Gastrocnemius medialis (tissue), 4 donors: ENCODE measurements around the gene MCOLN3. TPM values are rescaled to one million over a fixed set of nuclear protein-coding genes. Genes with fewer than 3 reads are reported as not detected.

Experiments used
- ATAC-seq, 2 donors: fragments of 150-250 bp; one replicate each; pipeline ENCODE4 v1.9.1; 2016
- DNase-seq, 2 donors: peaks; one replicate each; pipeline ENCODE4 v3.0.0-alpha.2; 2019
- H3K27ac ChIP-seq, 4 donors: fragments of 200-600 bp; sonication (generic); 1 replicate in 1 of 4; 2 replicates in 3 of 4; pipeline ENCODE4 v1.5.1; 2016 to 2018; ENCODE audit warnings: mild to moderate bottlenecking in 2 of 4, moderate library complexity in 1 of 4
- H3K27me3 ChIP-seq, 3 donors: fragments of 200-600 bp; sonication (generic) in 2 of 3; 1 replicate in 1 of 3; 2 replicates in 2 of 3; pipeline versions ENCODE4 v1.5.1 to v1.6.0; 2016 to 2019; ENCODE audit warnings: mild to moderate bottlenecking in 1 of 3, moderate library complexity in 1 of 3
- H3K36me3 ChIP-seq, 2 donors: fragments of 200-600 bp; sonication (generic) in 1 of 2; one replicate each; pipeline ENCODE4 v1.5.1; 2017 to 2018
- H3K4me1 ChIP-seq, 2 donors: fragments of 200-600 bp; sonication (generic) in 1 of 2; one replicate each; pipeline ENCODE4 v1.5.1; 2016 to 2017; ENCODE audit warnings: mild to moderate bottlenecking in 2 of 2
- H3K4me3 ChIP-seq, 4 donors: fragments of 200-600 bp; sonication (generic) in 3 of 4; 1 replicate in 1 of 4; 2 replicates in 3 of 4; pipeline ENCODE4 v1.5.1; 2016 to 2019; ENCODE audit warnings: mild to moderate bottlenecking in 2 of 4
- H3K9me3 ChIP-seq, 3 donors: fragments of 200-600 bp; sonication (generic) in 2 of 3; 1 replicate in 1 of 3; 2 replicates in 2 of 3; pipeline ENCODE4 v1.5.1; 2016 to 2019
- CTCF ChIP-seq, 5 experiments: fragments of 450-650 bp in 3 of 5; fragments of 200-600 bp in 2 of 5; sonication (generic) in 2 of 5; IDR thresholded peaks in 4 of 5; conservative IDR thresholded peaks in 1 of 5; 1 replicate in 4 of 5; 2 replicates in 1 of 5; pipeline ENCODE4 v1.5.1; 2016 to 2019; ENCODE audit warnings: antibody characterized with exemption in 5 of 5, mild to moderate bottlenecking in 3 of 5, moderate library complexity in 3 of 5
- POLR2A ChIP-seq, 2 donors: fragments of 450-650 bp; IDR thresholded peaks; one replicate each; pipeline ENCODE4 v1.6.1; 2017; ENCODE audit warnings: antibody characterized with exemption in 2 of 2, mild to moderate bottlenecking in 2 of 2, moderate library complexity in 2 of 2
- in situ Hi-C, 4 donors: fragments of 200-750 bp; cut with MboI; loops; one replicate each; pipeline versions ENCODE4 v1.15.0 to v1.8.0; 2017; ENCODE audit warnings: low sequenced_read_pairs in 4 of 4
- intact Hi-C: fragments of 100-400 bp; cut with DNase I; formaldehyde crosslinking; loops from one replicate; pipeline ENCODE4 v1.15.1; 2023; ENCODE audit warnings: low total_unique reads
- total RNA-seq, 4 donors: library from RNA; depleted of rRNA; stranded (reverse); fragments of >200 nt; gene quantifications; one replicate each; pipeline versions ENCODE4 v1.1.0 to v1.2.3, GENCODE V29; 2016

The MCOLN3 gene
- total RNA-seq, 4 donors from 2014 or later: 0.19 to 0.61 (median 0.33) TPM

DNA sequence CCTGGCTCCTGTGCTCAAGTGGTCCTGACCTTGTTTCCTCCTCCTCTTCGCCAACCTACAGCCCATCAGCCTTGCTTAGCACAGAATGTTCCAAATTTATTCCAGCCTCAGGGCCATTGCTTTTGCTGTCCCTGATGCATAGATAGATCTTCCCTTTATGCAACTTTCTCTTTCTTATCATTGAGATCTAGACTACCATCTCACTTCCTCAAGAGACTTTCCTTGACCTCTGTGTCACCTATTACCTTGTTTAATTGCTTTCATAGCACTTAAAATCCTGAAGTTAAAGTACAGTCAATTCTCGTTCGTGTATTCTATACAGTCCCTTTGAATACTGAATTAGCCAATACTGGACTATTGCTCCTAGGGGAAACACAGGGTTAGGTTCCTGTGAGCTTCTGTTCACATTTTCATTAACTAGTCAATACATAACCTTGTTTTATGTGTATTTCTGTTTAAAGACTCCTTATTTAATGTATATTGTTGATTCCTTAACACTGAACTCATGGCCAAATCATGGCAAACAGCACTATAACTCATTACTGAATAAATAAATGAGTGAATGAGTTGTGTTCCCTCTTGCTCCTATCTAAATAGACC lies 26.2 kb upstream of the MCOLN3 start:
- intact Hi-C loops: no loop called here
- no peak for ATAC-seq

GRCh38 chr1:85070972-85071492 lies 22.7 kb upstream of the MCOLN3 start:
- ATAC-seq (no peak), DNase-seq (no peak)
- in situ Hi-C loops (no loop called here), intact Hi-C loops (no loop called here)
- no peaks in the 10 kb centered on the region for H3K9me3 ChIP-seq
- TF ChIP-seq CTCF (IDR thresholded peaks at IDR 0.05 in 4 of 5, conservative IDR thresholded peaks at IDR 0.05 in 1 of 5) (no peak), POLR2A (IDR thresholded peaks at IDR 0.05) (no peak)
- H3K4me1 ChIP-seq: no peaks in the 10 kb centered on the region
- no peaks in the 10 kb centered on the region for H3K27me3 ChIP-seq
- H3K4me3 ChIP-seq: no peak overlapping the region
- no peaks in the 10 kb centered on the region for H3K36me3 ChIP-seq
- no peak overlapping the region for H3K27ac ChIP-seq

More for the DNA sequence above, 26.2 kb upstream of the MCOLN3 start:
- H3K9me3 ChIP-seq: no peaks in the 10 kb centered on the region
- in situ Hi-C loops: no loop called here
- no peak overlapping the region for H3K4me3 ChIP-seq
- no peak overlapping the region for H3K27ac ChIP-seq
- DNase-seq: no peak
- no peaks in the 10 kb centered on the region for H3K4me1 ChIP-seq
- no peaks in the 10 kb centered on the region for H3K36me3 ChIP-seq
- TF ChIP-seq CTCF (IDR thresholded peaks at IDR 0.05 in 4 of 5, conservative IDR thresholded peaks at IDR 0.05 in 1 of 5) (no peak), POLR2A (IDR thresholded peaks at IDR 0.05) (no peak)
- H3K27me3 ChIP-seq: no peaks in the 10 kb centered on the region

- in situ Hi-C loops (no loop called here), intact Hi-C loops (loop anchor here (10.0 kb wide), 1 partner anchor 124 kb away; no protein-coding TSS in a partner anchor)
- no peak overlapping the region for H3K27ac ChIP-seq
- no peak overlapping the region for H3K4me3 ChIP-seq
- H3K27me3 ChIP-seq: no peaks in the 10 kb centered on the region
- H3K9me3 ChIP-seq: no peaks in the 10 kb centered on the region
- H3K4me1 ChIP-seq: no peaks in the 10 kb centered on the region
- ATAC-seq (no peak), DNase-seq (no peak)
- TF ChIP-seq POLR2A (IDR thresholded peaks at IDR 0.05) (no peak), CTCF (IDR thresholded peaks at IDR 0.05 in 4 of 5, conservative IDR thresholded peaks at IDR 0.05 in 1 of 5) (no peak)
- no peaks in the 10 kb centered on the region for H3K36me3 ChIP-seq
Observed at GRCh38 chr1:85068846-85069245, 20.5 kb upstream of the MCOLN3 start.

DNA sequence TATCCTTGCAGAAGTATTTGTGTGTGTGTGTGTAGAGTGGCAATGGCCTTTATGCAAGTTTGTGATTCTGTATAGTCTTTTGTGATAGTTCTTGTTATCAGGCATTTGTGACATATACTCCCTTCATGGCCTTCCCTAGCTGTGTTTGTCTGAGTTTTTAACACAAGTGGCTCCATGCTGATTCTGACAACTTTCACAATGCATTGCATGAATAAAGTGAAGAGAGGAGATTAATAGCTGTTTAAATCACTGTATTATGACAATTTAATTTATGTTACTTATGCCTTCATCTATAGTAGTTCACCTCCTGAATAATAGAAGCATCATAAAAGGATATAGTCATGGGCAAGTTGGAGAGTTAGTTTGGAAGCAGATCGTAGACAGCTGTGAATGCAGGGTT lies 17.2 kb upstream of the MCOLN3 start:
- Histone ChIP-seq H3K36me3 (no peaks in the 10 kb centered on the region), H3K27me3 (no peaks in the 10 kb centered on the region), H3K4me1 (peaks cover 0 to 3% of the 10 kb centered on the region in 2 donors), H3K27ac (no peak overlapping the region), H3K9me3 (no peaks in the 10 kb centered on the region), H3K4me3 (no peak overlapping the region)
- intact Hi-C loops: loop anchor here (10.0 kb wide), 1 partner anchor 121 kb away; no protein-coding TSS in a partner anchor
- DNase-seq (no peak), ATAC-seq (no peak)
- in situ Hi-C loops: no loop called here
- no peak for TF ChIP-seq POLR2A (IDR thresholded peaks at IDR 0.05)
- no peak for TF ChIP-seq CTCF (IDR thresholded peaks at IDR 0.05 in 4 of 5, conservative IDR thresholded peaks at IDR 0.05 in 1 of 5)
